A549 (cell line): Measurements from ENCODE around the gene TCF7L1.

Source experiments
- ESRRA ChIP-seq: fragments of 150-350 bp; IDR thresholded peaks from 2 replicates; pipeline ENCODE4 v1.6.1; 2014; ENCODE audit warnings: mild to moderate bottlenecking, low read length, borderline replicate concordance
- JUNB ChIP-seq: fragments of >200 bp; sonication (Bioruptor Twin); formaldehyde crosslinking; IDR thresholded peaks from 2 replicates; pipeline ENCODE4 v1.6.1; 2016
- POLR2A ChIP-seq: IDR thresholded peaks from 2 replicates; pipeline ENCODE4 v1.6.1; 2012; ENCODE audit warnings: mild to moderate bottlenecking, low read length
- SMC3 ChIP-seq: fragments of >200 bp; sonication (Bioruptor Twin); formaldehyde crosslinking; IDR thresholded peaks from 3 replicates; pipeline ENCODE4 v1.6.1; 2018; ENCODE audit warnings: inconsistent platforms
- TF ChIP-seq, protein P1 (sequence below): fragments of >200 bp; sonication (Bioruptor Twin); formaldehyde crosslinking; IDR thresholded peaks from 3 replicates; pipeline ENCODE4 v1.5.1; 2016

GRCh38 chr2:85248773-85249509, 115.7 kb downstream of the TCF7L1 start:
- TF ChIP-seq JUNB (no peak), ESRRA (no peak), POLR2A (no peak), SMC3 (no peak)
- TF ChIP-seq, protein P1, sequence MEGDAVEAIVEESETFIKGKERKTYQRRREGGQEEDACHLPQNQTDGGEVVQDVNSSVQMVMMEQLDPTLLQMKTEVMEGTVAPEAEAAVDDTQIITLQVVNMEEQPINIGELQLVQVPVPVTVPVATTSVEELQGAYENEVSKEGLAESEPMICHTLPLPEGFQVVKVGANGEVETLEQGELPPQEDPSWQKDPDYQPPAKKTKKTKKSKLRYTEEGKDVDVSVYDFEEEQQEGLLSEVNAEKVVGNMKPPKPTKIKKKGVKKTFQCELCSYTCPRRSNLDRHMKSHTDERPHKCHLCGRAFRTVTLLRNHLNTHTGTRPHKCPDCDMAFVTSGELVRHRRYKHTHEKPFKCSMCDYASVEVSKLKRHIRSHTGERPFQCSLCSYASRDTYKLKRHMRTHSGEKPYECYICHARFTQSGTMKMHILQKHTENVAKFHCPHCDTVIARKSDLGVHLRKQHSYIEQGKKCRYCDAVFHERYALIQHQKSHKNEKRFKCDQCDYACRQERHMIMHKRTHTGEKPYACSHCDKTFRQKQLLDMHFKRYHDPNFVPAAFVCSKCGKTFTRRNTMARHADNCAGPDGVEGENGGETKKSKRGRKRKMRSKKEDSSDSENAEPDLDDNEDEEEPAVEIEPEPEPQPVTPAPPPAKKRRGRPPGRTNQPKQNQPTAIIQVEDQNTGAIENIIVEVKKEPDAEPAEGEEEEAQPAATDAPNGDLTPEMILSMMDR: no peak
